Measurements from ENCODE around the gene SNX24. TPM values are rescaled to one million over a fixed set of nuclear protein-coding genes. Genes with fewer than 3 reads are reported as not detected.
A peak's percentile ranks its signal among the peaks of the same experiment; 100 is the strongest.
"Not testable (repeated sequence)": the region's sequence is repeated elsewhere in the genome, so short reads cannot be mapped to it uniquely, and the experiment has no call there.

Gene SNX24
- total RNA-seq, 2 experiments from 2014 or later, result 2.0 to 2.3 TPM

- ChIA-PET CTCF (interaction anchor here (0.7 kb wide), 1 partner anchor 11 kb away, joined by 3 read pairs; no protein-coding TSS in a partner anchor), POLR2A (no interaction called here)
- H3K27me3 Mint-ChIP-seq, result no peaks in the 10 kb centered on the region
- no peaks in the 10 kb centered on the region for H3K36me3 Mint-ChIP-seq (ENCODE audit: low read depth)
- no peak overlapping the region for H3K27ac Mint-ChIP-seq
- H3K4me1 Mint-ChIP-seq (ENCODE audit: low read depth), result no peaks in the 10 kb centered on the region
- peaks cover 1% of the 10 kb centered on the region for H3K9me3 Mint-ChIP-seq
- intact Hi-C loops (cut with micrococcal nuclease), result no loop called here
- ATAC-seq, result no peak
- no peak for DNase-seq
- no peak overlapping the region for H3K4me3 Mint-ChIP-seq
- no peak for TF ChIP-seq CTCF (IDR thresholded peaks at IDR 0.05)
These were observed 64.2 kb downstream of the SNX24 start for GRCh38 chr5:122909470-122910100.

- CTCF ChIA-PET; H3K4me3 Mint-ChIP-seq; H3K4me1 Mint-ChIP-seq (ENCODE audit: low read depth); H3K9me3 Mint-ChIP-seq; H3K27ac Mint-ChIP-seq; H3K36me3 Mint-ChIP-seq (ENCODE audit: low read depth); H3K27me3 Mint-ChIP-seq; DNase-seq; intact Hi-C loops (cut with micrococcal nuclease); ATAC-seq; POLR2A ChIA-PET: not testable (repeated sequence)
These were observed 68.0 kb downstream of the SNX24 start for GRCh38 chr5:122913436-122913835.

- no peak overlapping the region for H3K27ac Mint-ChIP-seq
- H3K4me1 Mint-ChIP-seq (ENCODE audit: low read depth), result peaks cover 4% of the 10 kb centered on the region
- no peak for TF ChIP-seq CTCF (IDR thresholded peaks at IDR 0.05)
- ATAC-seq, result peak; percentile 24
- intact Hi-C loops (cut with micrococcal nuclease), result no loop called here
- POLR2A ChIA-PET, result no interaction called here
- H3K9me3 Mint-ChIP-seq, result peaks cover 1% of the 10 kb centered on the region
- H3K36me3 Mint-ChIP-seq (ENCODE audit: low read depth), result no peaks in the 10 kb centered on the region
- H3K27me3 Mint-ChIP-seq, result no peaks in the 10 kb centered on the region
- CTCF ChIA-PET, result no interaction called here
- H3K4me3 Mint-ChIP-seq, result no peak overlapping the region
- no peak for DNase-seq
These were observed 70.5 kb downstream of the SNX24 start for GRCh38 chr5:122915717-122916461.

- Mint-ChIP-seq H3K4me1 (ENCODE audit: low read depth) (peaks cover 4% of the 10 kb centered on the region), H3K27ac (no peak overlapping the region), H3K27me3 (no peaks in the 10 kb centered on the region), H3K4me3 (no peak overlapping the region), H3K36me3 (ENCODE audit: low read depth) (no peaks in the 10 kb centered on the region), H3K9me3 (peaks cover 1% of the 10 kb centered on the region)
- POLR2A ChIA-PET, result no interaction called here
- no peak for DNase-seq
- ATAC-seq, result no peak
- intact Hi-C loops (cut with micrococcal nuclease), result no loop called here
- TF ChIP-seq CTCF (IDR thresholded peaks at IDR 0.05), result no peak
- CTCF ChIA-PET, result no interaction called here
These were observed 71.1 kb downstream of the SNX24 start for GRCh38 chr5:122916490-122916889.

- DNase-seq (no peak), ATAC-seq (no peak)
- ChIA-PET POLR2A (no interaction called here), CTCF (no interaction called here)
- no peak overlapping the region for H3K27ac Mint-ChIP-seq
- H3K27me3 Mint-ChIP-seq, result peaks cover 1% of the 10 kb centered on the region
- peaks cover 4% of the 10 kb centered on the region for H3K4me1 Mint-ChIP-seq (ENCODE audit: low read depth)
- no peak overlapping the region for H3K4me3 Mint-ChIP-seq
- no peak for TF ChIP-seq CTCF (IDR thresholded peaks at IDR 0.05)
- intact Hi-C loops (cut with micrococcal nuclease), result no loop called here
- H3K36me3 Mint-ChIP-seq (ENCODE audit: low read depth), result no peaks in the 10 kb centered on the region
- H3K9me3 Mint-ChIP-seq, result no peaks in the 10 kb centered on the region
These were observed 74.6 kb downstream of the SNX24 start for GRCh38 chr5:122919969-122920368.

All from activated CD8-positive, alpha-beta T cell treated with anti-CD3 and anti-CD28 coated beads for 36 hours (primary cell).